Heart left ventricle (tissue), 16 donors: ENCODE results near the gene GABBR2. TPM values are rescaled to one million over a fixed set of nuclear protein-coding genes. Genes with fewer than 3 reads are reported as not detected.
"Not testable (repeated sequence)": the region's sequence is repeated elsewhere in the genome, so short reads cannot be mapped to it uniquely, and the experiment has no call there.

ENCODE experiments used
- ATAC-seq, 4 donors: fragments of 200-7000 bp; cut with Tn5 transposase; one replicate each; pipeline ENCODE4 v1.9.1; 2020 to 2022; ENCODE audit warnings: moderate library complexity in 4 of 4, mild to moderate bottlenecking in 3 of 4, moderate number of reproducible peaks in 1 of 4
- DNase-seq, 5 donors: peaks; one replicate each; pipeline ENCODE4 v3.0.0-alpha.2; 2020
- H3K27ac ChIP-seq, 12 donors: fragments of 200-600 bp; sonication (generic) in 4 of 12; one replicate each; pipeline versions ENCODE4 v1.5.0 to v1.8.0; 2016 to 2022; ENCODE audit warnings: mild to moderate bottlenecking in 2 of 12
- H3K27me3 ChIP-seq, 9 donors: fragments of 200-600 bp; sonication (generic) in 2 of 9; one replicate each; pipeline versions ENCODE4 v1.5.1 to v1.8.0; 2016 to 2022; ENCODE audit warnings: mild to moderate bottlenecking in 3 of 9
- H3K36me3 ChIP-seq, 9 donors: fragments of 200-600 bp; sonication (generic) in 2 of 9; one replicate each; pipeline versions ENCODE4 v1.5.0 to v1.8.0; 2018 to 2022; ENCODE audit warnings: mild to moderate bottlenecking in 2 of 9
- H3K4me1 ChIP-seq, 12 donors: fragments of 200-600 bp; sonication (generic) in 4 of 12; one replicate each; pipeline versions ENCODE4 v1.5.0 to v1.8.0; 2016 to 2022; ENCODE audit warnings: mild to moderate bottlenecking in 3 of 12
- H3K4me3 ChIP-seq, 12 donors: fragments of 200-600 bp; sonication (generic) in 4 of 12; one replicate each; pipeline versions ENCODE4 v1.5.0 to v1.8.0; 2017 to 2022; ENCODE audit warnings: mild to moderate bottlenecking in 9 of 12, moderate library complexity in 4 of 12
- H3K9me3 ChIP-seq, 12 donors: fragments of 200-600 bp; sonication (generic) in 4 of 12; one replicate each; pipeline versions ENCODE4 v1.5.0 to v1.8.0; 2016 to 2022; ENCODE audit warnings: mild to moderate bottlenecking in 1 of 12
- POLR2A ChIP-seq, 2 donors: fragments of 450-650 bp; IDR thresholded peaks; one replicate each; pipeline ENCODE4 v1.6.1; 2017; ENCODE audit warnings: antibody characterized with exemption in 2 of 2, mild to moderate bottlenecking in 2 of 2, moderate library complexity in 2 of 2
- WGBS, 4 donors: extraction: QIAGEN DNeasy Blood & Tissue Kit in 2 of 4; methylation state at CpG; one replicate each; pipeline versions ENCODE4 v1.1.5 to v1.1.7; 2013 to 2018; 5-methylcytosine and 5-hydroxymethylcytosine counted together
- intact Hi-C, 10 donors: fragments of 100-400 bp; cut with DNase I; formaldehyde crosslinking; loops; one replicate each; pipeline versions ENCODE4 v1.11.1 to v1.14.2; 2022
- polyA plus RNA-seq, 2 donors: library from polyadenylated mRNA; stranded (reverse); fragments of 200-250 nt; gene quantifications; one replicate each; pipeline ENCODE4 v1.2.3, GENCODE V29; 2013
- total RNA-seq, 9 donors: library from RNA; depleted of rRNA in 2 of 9; stranded (reverse); fragments of >200 nt in 2 of 9; fragmentation: NEBNext Ultra II Directional in 3 of 9; extraction: Animal tissue kit (Norgen Biotek cat#: 25700) in 3 of 9; gene quantifications; one replicate each; pipeline versions ENCODE4 v1.1.0 to v1.2.4, GENCODE V29; 2016 to 2023
- TF ChIP-seq, protein P1 (sequence below), 12 donors: fragments of 200-600 bp; sonication (generic) in 4 of 12; IDR thresholded peaks; one replicate each; pipeline versions ENCODE4 v1.5.0 to v1.8.0; 2018 to 2022; ENCODE audit warnings: antibody characterized with exemption in 12 of 12, mild to moderate bottlenecking in 5 of 12
- donor health status: ischemic (EF 13 %, LVEDD 7.1; RV severe dilation, severe dysfunction).
- donor health status: healthy with polysubstance abuse.
- donor health status: DM: no; HTN: yes; CAD: no.
- donor health status: DM: no; HTN: no; CAD: no.
- donor health status: ischemic (EF 25% LVEDD 6.9; RV normal size, moderate dysfunction).
- donor health status: ischemic (EF 25% LVEDD 5.7; RV mildly dilated, moderate dysfunction).
- donor health status: healthy.
- donor health status: DM: yes; HTN: yes; CAD: no.
- donor health status: ischemic (EF 35%, LVEDD 5.7; RV mildly dilated, moderate dysfunction).
- donor health status: nonischemic (EF 11% LVEDD 7.7; RV severe dilation, severe dysfunction).
- donor health status: DM: yes; HTN: yes; CAD: no.
- donor health status: PGD.
- donor health status: ischemic (EF 29% LVEDD 5.4; RV normal size, mild dysfunction).
- donor health status: nonischemic (EF 23%, LVEDD 6.1; RV moderate dilation, normal function).

GABBR2 gene
- total and polyA plus RNA-seq, 11 donors: 0.11 to 3.4 (median 0.58) TPM

- 88 to 96% (median 92%) methylated on average over 2 of the region's 2 CpGs for WGBS, 4 donors
- Histone ChIP-seq H3K27me3 (peaks cover 0 to 22% (median 8%) of the 10 kb centered on the region in 9 donors), H3K9me3 (no peaks in the 10 kb centered on the region), H3K36me3 (no peaks in the 10 kb centered on the region), H3K27ac (no peak overlapping the region), H3K4me1 (no peaks in the 10 kb centered on the region), H3K4me3 (no peak overlapping the region)
- ATAC-seq: no peak
- intact Hi-C loops: no loop called here
- TF ChIP-seq, protein P1, sequence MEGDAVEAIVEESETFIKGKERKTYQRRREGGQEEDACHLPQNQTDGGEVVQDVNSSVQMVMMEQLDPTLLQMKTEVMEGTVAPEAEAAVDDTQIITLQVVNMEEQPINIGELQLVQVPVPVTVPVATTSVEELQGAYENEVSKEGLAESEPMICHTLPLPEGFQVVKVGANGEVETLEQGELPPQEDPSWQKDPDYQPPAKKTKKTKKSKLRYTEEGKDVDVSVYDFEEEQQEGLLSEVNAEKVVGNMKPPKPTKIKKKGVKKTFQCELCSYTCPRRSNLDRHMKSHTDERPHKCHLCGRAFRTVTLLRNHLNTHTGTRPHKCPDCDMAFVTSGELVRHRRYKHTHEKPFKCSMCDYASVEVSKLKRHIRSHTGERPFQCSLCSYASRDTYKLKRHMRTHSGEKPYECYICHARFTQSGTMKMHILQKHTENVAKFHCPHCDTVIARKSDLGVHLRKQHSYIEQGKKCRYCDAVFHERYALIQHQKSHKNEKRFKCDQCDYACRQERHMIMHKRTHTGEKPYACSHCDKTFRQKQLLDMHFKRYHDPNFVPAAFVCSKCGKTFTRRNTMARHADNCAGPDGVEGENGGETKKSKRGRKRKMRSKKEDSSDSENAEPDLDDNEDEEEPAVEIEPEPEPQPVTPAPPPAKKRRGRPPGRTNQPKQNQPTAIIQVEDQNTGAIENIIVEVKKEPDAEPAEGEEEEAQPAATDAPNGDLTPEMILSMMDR (IDR thresholded peaks at IDR 0.05): no peak
- TF ChIP-seq POLR2A (IDR thresholded peaks at IDR 0.05): no peak
- no peak for DNase-seq
Observed at GRCh38 chr9:98275159-98275558, 433.6 kb downstream of the GABBR2 start.

GRCh38 chr9:98272083-98272482 lies 436.7 kb downstream of the GABBR2 start:
- Histone ChIP-seq H3K4me1 (no peaks in the 10 kb centered on the region), H3K27me3 (peaks cover 0 to 15% (median under 1%) of the 10 kb centered on the region in 9 donors), H3K36me3 (no peaks in the 10 kb centered on the region), H3K9me3 (no peaks in the 10 kb centered on the region), H3K4me3 (no peak overlapping the region), H3K27ac (no peak overlapping the region)
- TF ChIP-seq, protein P1 (IDR thresholded peaks at IDR 0.05): no peak
- no peak for TF ChIP-seq POLR2A (IDR thresholded peaks at IDR 0.05)
- WGBS, 4 donors: 70 to 85% (median 77%) methylated on average over 3 of the region's 3 CpGs
- DNase-seq: no peak
- no peak for ATAC-seq
- intact Hi-C loops: no loop called here

DNA sequence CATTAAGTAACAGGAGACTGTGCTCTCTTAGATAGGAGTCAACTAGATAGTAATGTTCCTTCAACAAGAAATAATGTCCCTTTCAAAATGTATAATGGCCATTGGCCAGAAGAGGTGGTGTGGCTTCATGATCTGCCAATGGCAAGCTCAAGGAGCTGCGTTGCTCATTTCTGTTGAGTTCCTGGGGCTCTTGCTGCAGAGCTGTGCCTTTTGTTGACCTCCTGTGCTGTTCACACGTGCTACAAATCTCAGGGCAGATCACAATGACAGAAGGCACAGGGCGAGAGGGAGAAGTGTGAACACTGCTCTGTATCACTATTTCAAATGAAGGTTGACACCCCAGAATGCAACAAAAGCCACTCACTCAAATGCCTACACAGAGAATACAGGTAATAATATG lies 437.3 kb downstream of the GABBR2 start:
- intact Hi-C loops: no loop called here
- Histone ChIP-seq H3K27ac (no peak overlapping the region), H3K9me3 (no peaks in the 10 kb centered on the region), H3K27me3 (peaks cover 0 to 13% (median 0%) of the 10 kb centered on the region in 9 donors), H3K4me1 (no peaks in the 10 kb centered on the region), H3K4me3 (no peak overlapping the region), H3K36me3 (no peaks in the 10 kb centered on the region)
- DNase-seq (no peak), ATAC-seq (no peak)
- TF ChIP-seq POLR2A (IDR thresholded peaks at IDR 0.05): no peak
- TF ChIP-seq, protein P1 (IDR thresholded peaks at IDR 0.05): no peak
- 21 to 34% (median 24%) methylated on average over 3 of the region's 3 CpGs for WGBS, 4 donors

- H3K4me3 ChIP-seq, H3K9me3 ChIP-seq, H3K36me3 ChIP-seq, H3K27me3 ChIP-seq, intact Hi-C loops, DNase-seq, ATAC-seq, H3K27ac ChIP-seq, H3K4me1 ChIP-seq: not testable (repeated sequence)
- 62 to 71% (median 69%) methylated on average over 11 of the region's 11 CpGs for WGBS, 4 donors
Observed at GRCh38 chr9:98270284-98270683, 438.5 kb downstream of the GABBR2 start.

DNA sequence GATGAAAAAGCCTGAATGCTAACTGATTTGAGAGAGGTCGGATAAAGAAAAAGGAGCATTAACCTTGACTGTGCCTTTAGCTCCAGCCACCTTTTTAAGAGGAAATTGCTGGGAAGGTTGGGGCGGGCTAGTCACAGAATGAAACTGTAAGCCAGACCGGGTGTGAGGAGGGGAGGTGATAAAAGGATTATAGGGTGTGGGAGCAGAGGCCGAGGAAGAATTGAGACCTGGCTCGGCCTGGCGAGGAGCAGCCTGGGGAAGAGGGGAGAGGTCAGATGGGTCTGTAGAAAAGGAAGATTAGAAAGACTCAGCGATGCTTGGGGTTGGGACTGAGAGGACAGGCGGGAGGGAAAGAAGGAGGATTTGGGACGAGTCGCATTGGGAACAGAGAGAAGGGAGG lies 439.1 kb downstream of the GABBR2 start:
- not testable (repeated sequence) for H3K9me3 ChIP-seq, H3K27ac ChIP-seq, ATAC-seq, DNase-seq, H3K27me3 ChIP-seq, H3K4me3 ChIP-seq, H3K4me1 ChIP-seq, H3K36me3 ChIP-seq
- intact Hi-C loops: loop anchor here in 1 of 10 donors (5.0 kb wide), 1 partner anchor 557 kb away; no protein-coding TSS in a partner anchor
- WGBS, 4 donors: 44 to 55% (median 51%) methylated on average over 10 of the region's 10 CpGs

DNA sequence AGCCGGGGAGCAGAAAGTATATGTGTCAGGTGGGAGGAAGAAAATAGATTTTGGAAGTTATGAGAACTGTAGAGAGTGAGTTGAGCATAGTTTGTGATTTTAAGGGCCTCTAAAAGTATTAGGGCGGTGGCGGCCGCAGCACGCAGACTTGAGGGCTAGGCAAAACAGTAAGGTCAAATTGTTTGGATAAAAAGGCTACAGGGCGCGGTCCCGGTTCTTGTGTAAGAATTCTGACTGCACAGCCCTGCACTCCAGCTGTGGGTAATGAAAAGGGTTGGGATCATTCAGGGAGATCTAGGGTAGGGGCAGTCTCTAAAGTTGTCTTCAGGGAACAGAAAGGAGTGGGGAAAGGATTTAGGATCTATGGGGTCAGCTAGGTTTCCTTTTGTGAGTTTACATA lies 441.2 kb downstream of the GABBR2 start:
- 91 to 94% (median 92%) methylated on average over 8 of the region's 8 CpGs for WGBS, 4 donors
- not testable (repeated sequence) for H3K4me3 ChIP-seq, ATAC-seq, DNase-seq, H3K36me3 ChIP-seq, H3K4me1 ChIP-seq, H3K27me3 ChIP-seq, H3K9me3 ChIP-seq, H3K27ac ChIP-seq
- intact Hi-C loops: loop anchor here in 1 of 10 donors (5.0 kb wide), 1 partner anchor 555 kb away; no protein-coding TSS in a partner anchor
